ENCODE data around the gene CRYZ. TPM values are rescaled to one million over a fixed set of nuclear protein-coding genes. Genes with fewer than 3 reads are reported as not detected.
A peak's percentile ranks its signal among the peaks of the same experiment; 100 is the strongest.

Gene CRYZ
- total and polyA plus RNA-seq, 2 donors (not counting 1 experiment from before 2014, with no cell fraction given): 50.2 to 85.9 TPM

GRCh38 chr1:74772945-74773344, 40.1 kb upstream of the CRYZ start:
- Histone ChIP-seq H3K36me3 (ENCODE audit: control insufficient read depth, insufficient read depth, low read length) (no peaks in the 10 kb centered on the region), H3K4me2 (ENCODE audit: extremely low read depth, insufficient read depth, low read length) (no peak overlapping the region), H2AFZ (ENCODE audit: low read length) (no peak overlapping the region), H3K79me2 (ENCODE audit: control insufficient read depth, insufficient read depth, low read length) (no peaks in the 10 kb centered on the region), H4K20me1 (ENCODE audit: control insufficient read depth, extremely low read depth, insufficient read depth, low read length) (no peaks in the 10 kb centered on the region), H3K9ac (ENCODE audit: insufficient read depth, low read length) (no peak overlapping the region), H3K27me3 (ENCODE audit: control insufficient read depth, insufficient read depth, low read length) (no peaks in the 10 kb centered on the region), H3K27ac (ENCODE audit: insufficient read depth, low read length) (no peak overlapping the region), H3K4me3 (replicated peaks in 1 of 4; ENCODE audit: control extremely low read depth in 1 of 4, insufficient read depth in 1 of 4, low read depth in 3 of 4, low read length in 4 of 4) (no peak overlapping the region), H3K4me1 (ENCODE audit: control insufficient read depth, extremely low read depth, insufficient read depth, low read length) (no peaks in the 10 kb centered on the region), H3K9me3 (ENCODE audit: control insufficient read depth, insufficient read depth, low read depth, low read length) (no peaks in the 10 kb centered on the region)
- DNase-seq (ENCODE audit: low read depth in 2 of 2): peak; percentile 4 to 37
- TF ChIP-seq EZH2 (IDR thresholded peaks at IDR 0.05; ENCODE audit: low read length, missing control alignments): no peak
- TF ChIP-seq CTCF (conservative IDR thresholded peaks at IDR 0.05 in 1 of 2, IDR thresholded peaks at IDR 0.05 in 1 of 2; ENCODE audit: low read depth in 1 of 2, low read length in 2 of 2): no peak

GRCh38 chr1:74771913-74772515, 39.2 kb upstream of the CRYZ start:
- Histone ChIP-seq H3K4me3 (replicated peaks in 1 of 4; ENCODE audit: control extremely low read depth in 1 of 4, insufficient read depth in 1 of 4, low read depth in 3 of 4, low read length in 4 of 4) (no peak overlapping the region), H3K27me3 (ENCODE audit: control insufficient read depth, insufficient read depth, low read length) (no peaks in the 10 kb centered on the region), H3K36me3 (ENCODE audit: control insufficient read depth, insufficient read depth, low read length) (no peaks in the 10 kb centered on the region), H3K9me3 (ENCODE audit: control insufficient read depth, insufficient read depth, low read depth, low read length) (no peaks in the 10 kb centered on the region), H3K4me1 (ENCODE audit: control insufficient read depth, extremely low read depth, insufficient read depth, low read length) (no peaks in the 10 kb centered on the region), H3K9ac (ENCODE audit: insufficient read depth, low read length) (no peak overlapping the region), H4K20me1 (ENCODE audit: control insufficient read depth, extremely low read depth, insufficient read depth, low read length) (no peaks in the 10 kb centered on the region), H3K27ac (ENCODE audit: insufficient read depth, low read length) (no peak overlapping the region), H2AFZ (ENCODE audit: low read length) (no peak overlapping the region), H3K4me2 (ENCODE audit: extremely low read depth, insufficient read depth, low read length) (peak overlapping the region; percentile 25), H3K79me2 (ENCODE audit: control insufficient read depth, insufficient read depth, low read length) (no peaks in the 10 kb centered on the region)
- peak; percentile 71 to 76 for TF ChIP-seq CTCF (conservative IDR thresholded peaks at IDR 0.05 in 1 of 2, IDR thresholded peaks at IDR 0.05 in 1 of 2; ENCODE audit: low read depth in 1 of 2, low read length in 2 of 2)
- TF ChIP-seq EZH2 (IDR thresholded peaks at IDR 0.05; ENCODE audit: low read length, missing control alignments): no peak
- peak; percentile 30 to 66 for DNase-seq (ENCODE audit: low read depth in 2 of 2)

GRCh38 chr1:74767490-74767889, 34.6 kb upstream of the CRYZ start:
- H3K9me3 ChIP-seq (ENCODE audit: control insufficient read depth, insufficient read depth, low read depth, low read length): no peaks in the 10 kb centered on the region
- DNase-seq (ENCODE audit: low read depth in 2 of 2): peak in 1 of 2 donors; percentile 15
- no peaks in the 10 kb centered on the region for H3K4me1 ChIP-seq (ENCODE audit: control insufficient read depth, extremely low read depth, insufficient read depth, low read length)
- TF ChIP-seq EZH2 (IDR thresholded peaks at IDR 0.05; ENCODE audit: low read length, missing control alignments) (no peak), CTCF (conservative IDR thresholded peaks at IDR 0.05 in 1 of 2, IDR thresholded peaks at IDR 0.05 in 1 of 2; ENCODE audit: low read depth in 1 of 2, low read length in 2 of 2) (peak; percentile 2 to 47)
- no peaks in the 10 kb centered on the region for H3K79me2 ChIP-seq (ENCODE audit: control insufficient read depth, insufficient read depth, low read length)
- no peaks in the 10 kb centered on the region for H3K27me3 ChIP-seq (ENCODE audit: control insufficient read depth, insufficient read depth, low read length)
- H2AFZ ChIP-seq (ENCODE audit: low read length): no peak overlapping the region
- H3K9ac ChIP-seq (ENCODE audit: insufficient read depth, low read length): no peak overlapping the region
- no peak overlapping the region for H3K4me2 ChIP-seq (ENCODE audit: extremely low read depth, insufficient read depth, low read length)
- H3K4me3 ChIP-seq (replicated peaks in 1 of 4; ENCODE audit: control extremely low read depth in 1 of 4, insufficient read depth in 1 of 4, low read depth in 3 of 4, low read length in 4 of 4): no peak overlapping the region
- no peaks in the 10 kb centered on the region for H3K36me3 ChIP-seq (ENCODE audit: control insufficient read depth, insufficient read depth, low read length)
- no peak overlapping the region for H3K27ac ChIP-seq (ENCODE audit: insufficient read depth, low read length)
- no peaks in the 10 kb centered on the region for H4K20me1 ChIP-seq (ENCODE audit: control insufficient read depth, extremely low read depth, insufficient read depth, low read length)

All from fibroblast of lung (primary cell).